ENCODE data around the gene DDA1. TPM values are rescaled to one million over a fixed set of nuclear protein-coding genes. Genes with fewer than 3 reads are reported as not detected.

The DDA1 gene
- total and polyA plus RNA-seq, 2 of the 13 experiments (the other 11 are each of a cell fraction or from before 2014, with no cell fraction given): 24.5 to 26.0 TPM

- TF ChIP-seq SPEN (CRISPR knock-in tag; IDR thresholded peaks at IDR 0.05; ENCODE audit: low read depth): 0 out of 2 replicates have a peak, but pooled peaks have one; percentile 68
- TF ChIP-seq, protein P1, sequence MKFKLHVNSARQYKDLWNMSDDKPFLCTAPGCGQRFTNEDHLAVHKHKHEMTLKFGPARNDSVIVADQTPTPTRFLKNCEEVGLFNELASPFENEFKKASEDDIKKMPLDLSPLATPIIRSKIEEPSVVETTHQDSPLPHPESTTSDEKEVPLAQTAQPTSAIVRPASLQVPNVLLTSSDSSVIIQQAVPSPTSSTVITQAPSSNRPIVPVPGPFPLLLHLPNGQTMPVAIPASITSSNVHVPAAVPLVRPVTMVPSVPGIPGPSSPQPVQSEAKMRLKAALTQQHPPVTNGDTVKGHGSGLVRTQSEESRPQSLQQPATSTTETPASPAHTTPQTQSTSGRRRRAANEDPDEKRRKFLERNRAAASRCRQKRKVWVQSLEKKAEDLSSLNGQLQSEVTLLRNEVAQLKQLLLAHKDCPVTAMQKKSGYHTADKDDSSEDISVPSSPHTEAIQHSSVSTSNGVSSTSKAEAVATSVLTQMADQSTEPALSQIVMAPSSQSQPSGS (CRISPR knock-in tag; IDR thresholded peaks at IDR 0.05): no peak
- no peak for TF ChIP-seq KDM4B (CRISPR knock-in tag; IDR thresholded peaks at IDR 0.05)
- no peak; the same call in 1 of the 2 replicates for TF ChIP-seq NCOR1 (IDR thresholded peaks at IDR 0.05; ENCODE audit: borderline replicate concordance, low read length)
- TF ChIP-seq HIVEP1 (CRISPR knock-in tag; IDR thresholded peaks at IDR 0.05): peak; percentile 53; the same call in 1 of the 2 replicates
- peak; percentile 86 for TF ChIP-seq NR2C2 (CRISPR knock-in tag; IDR thresholded peaks at IDR 0.05; ENCODE audit: borderline replicate concordance)
- TF ChIP-seq, protein P2, sequence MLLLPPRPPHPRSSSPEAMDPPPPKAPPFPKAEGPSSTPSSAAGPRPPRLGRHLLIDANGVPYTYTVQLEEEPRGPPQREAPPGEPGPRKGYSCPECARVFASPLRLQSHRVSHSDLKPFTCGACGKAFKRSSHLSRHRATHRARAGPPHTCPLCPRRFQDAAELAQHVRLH (CRISPR knock-in tag; IDR thresholded peaks at IDR 0.05; ENCODE audit: borderline replicate concordance, low read depth): peak; percentile 64; the same call in 1 of the 2 replicates
- TF ChIP-seq SP1 (IDR thresholded peaks at IDR 0.05): no peak
- TF ChIP-seq SP1 (CRISPR knock-in tag; IDR thresholded peaks at IDR 0.05): no peak
- TF ChIP-seq ZSCAN25 (CRISPR knock-in tag; IDR thresholded peaks at IDR 0.05): peak; percentile 88
- TF ChIP-seq ZSCAN22 (CRISPR knock-in tag; IDR thresholded peaks at IDR 0.05): no peak
- TF ChIP-seq HIC2 (CRISPR knock-in tag; IDR thresholded peaks at IDR 0.05; ENCODE audit: low read depth): peak; percentile 73; the same call in 1 of the 2 replicates
- TF ChIP-seq NFE2L2 (IDR thresholded peaks at IDR 0.05; ENCODE audit: low read length): no peak
- TF ChIP-seq ZNF350 (CRISPR knock-in tag; IDR thresholded peaks at IDR 0.05; ENCODE audit: borderline replicate concordance, low read depth): peak; percentile 55; the same call in 1 of the 2 replicates
- TF ChIP-seq YEATS2 (CRISPR knock-in tag; IDR thresholded peaks at IDR 0.05; ENCODE audit: borderline replicate concordance): 0 out of 2 replicates have a peak, but pooled peaks have one; percentile 26
- TF ChIP-seq, protein P3, sequence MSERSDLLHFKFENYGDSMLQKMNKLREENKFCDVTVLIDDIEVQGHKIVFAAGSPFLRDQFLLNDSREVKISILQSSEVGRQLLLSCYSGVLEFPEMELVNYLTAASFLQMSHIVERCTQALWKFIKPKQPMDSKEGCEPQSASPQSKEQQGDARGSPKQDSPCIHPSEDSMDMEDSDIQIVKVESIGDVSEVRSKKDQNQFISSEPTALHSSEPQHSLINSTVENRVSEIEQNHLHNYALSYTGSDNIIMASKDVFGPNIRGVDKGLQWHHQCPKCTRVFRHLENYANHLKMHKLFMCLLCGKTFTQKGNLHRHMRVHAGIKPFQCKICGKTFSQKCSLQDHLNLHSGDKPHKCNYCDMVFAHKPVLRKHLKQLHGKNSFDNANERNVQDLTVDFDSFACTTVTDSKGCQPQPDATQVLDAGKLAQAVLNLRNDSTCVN (CRISPR knock-in tag; IDR thresholded peaks at IDR 0.05; ENCODE audit: borderline replicate concordance): no peak
- TF ChIP-seq ZNF530 (CRISPR knock-in tag; IDR thresholded peaks at IDR 0.05; ENCODE audit: low read depth): no peak
- TF ChIP-seq, protein P4, sequence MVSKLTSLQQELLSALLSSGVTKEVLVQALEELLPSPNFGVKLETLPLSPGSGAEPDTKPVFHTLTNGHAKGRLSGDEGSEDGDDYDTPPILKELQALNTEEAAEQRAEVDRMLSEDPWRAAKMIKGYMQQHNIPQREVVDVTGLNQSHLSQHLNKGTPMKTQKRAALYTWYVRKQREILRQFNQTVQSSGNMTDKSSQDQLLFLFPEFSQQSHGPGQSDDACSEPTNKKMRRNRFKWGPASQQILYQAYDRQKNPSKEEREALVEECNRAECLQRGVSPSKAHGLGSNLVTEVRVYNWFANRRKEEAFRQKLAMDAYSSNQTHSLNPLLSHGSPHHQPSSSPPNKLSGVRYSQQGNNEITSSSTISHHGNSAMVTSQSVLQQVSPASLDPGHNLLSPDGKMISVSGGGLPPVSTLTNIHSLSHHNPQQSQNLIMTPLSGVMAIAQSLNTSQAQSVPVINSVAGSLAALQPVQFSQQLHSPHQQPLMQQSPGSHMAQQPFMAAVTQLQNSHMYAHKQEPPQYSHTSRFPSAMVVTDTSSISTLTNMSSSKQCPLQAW (CRISPR knock-in tag; IDR thresholded peaks at IDR 0.05): no peak
- TF ChIP-seq TRIM24 (CRISPR knock-in tag; IDR thresholded peaks at IDR 0.05): no peak
- TF ChIP-seq ZNF704 (CRISPR knock-in tag; IDR thresholded peaks at IDR 0.05; ENCODE audit: borderline replicate concordance): peak; percentile 40; the same call in 1 of the 2 replicates
- 0 out of 2 replicates have a peak, but pooled peaks have one; percentile 22 for TF ChIP-seq ZNF747 (CRISPR knock-in tag; IDR thresholded peaks at IDR 0.05; ENCODE audit: borderline replicate concordance)
- TF ChIP-seq NR3C1 (CRISPR knock-in tag; IDR thresholded peaks at IDR 0.05): no peak
- TF ChIP-seq MEF2D (CRISPR knock-in tag; IDR thresholded peaks at IDR 0.05): 0 out of 2 replicates have a peak, but pooled peaks have one; percentile 41
Measured at GRCh38 chr19:17340871-17341357, 31.6 kb downstream of the DDA1 start (continued).
